ENCODE data around the gene ITM2C.

ITM2C gene

DNA sequence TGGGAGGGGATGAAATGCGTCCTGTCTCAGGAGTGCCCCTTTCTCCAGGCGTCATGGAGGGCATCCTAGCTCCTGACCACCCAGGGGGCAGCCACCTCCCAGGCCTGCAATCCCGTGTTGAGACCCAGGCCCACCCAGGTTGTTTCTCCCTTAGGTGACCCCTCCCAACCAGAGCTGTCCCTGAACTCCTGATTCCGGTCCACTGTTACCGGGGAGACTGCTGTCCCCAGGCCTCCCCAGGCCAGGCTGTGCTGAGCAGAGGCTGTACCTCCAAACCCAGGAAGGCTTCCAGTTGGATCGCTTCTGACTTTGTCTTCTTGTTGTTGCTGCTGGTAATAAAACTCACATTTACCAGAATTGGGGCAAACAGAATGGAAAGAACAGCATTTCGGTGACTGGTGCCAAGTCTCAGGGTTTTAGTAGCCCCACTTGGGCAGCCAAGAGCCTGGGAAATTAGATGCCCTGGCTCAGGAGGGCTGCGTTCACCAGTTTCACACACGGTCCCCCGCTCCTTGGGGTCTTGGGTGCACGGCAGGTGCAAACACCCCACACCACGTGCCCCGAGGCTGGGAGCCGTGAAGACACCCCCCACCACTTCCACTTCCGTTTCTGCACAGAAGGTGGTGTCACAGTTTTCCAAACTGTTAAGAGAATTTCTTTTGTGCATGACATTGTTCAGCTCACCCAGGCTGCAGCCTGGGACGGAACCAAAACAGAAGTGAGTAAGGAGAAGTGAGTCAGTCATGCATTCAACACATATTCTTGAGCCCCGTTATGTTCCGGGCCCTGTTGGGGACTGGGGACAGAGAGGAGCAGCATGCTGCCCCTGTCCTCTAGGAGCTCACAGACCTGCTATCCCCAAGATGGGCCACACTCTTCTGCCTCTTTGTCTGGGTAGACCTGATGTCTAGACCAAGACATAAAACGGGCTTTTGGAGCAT lies 29.4 kb downstream of the ITM2C start:
- no peak for DNase-seq

- no peak for DNase-seq
Measured at GRCh38 chr2:230895536-230896345, 31.0 kb downstream of the ITM2C start.

- DNase-seq: no peak
Measured at GRCh38 chr2:230896346-230897115, 31.8 kb downstream of the ITM2C start.

- no peak for DNase-seq
Measured at GRCh38 chr2:230898016-230898712, 33.4 kb downstream of the ITM2C start.

DNA sequence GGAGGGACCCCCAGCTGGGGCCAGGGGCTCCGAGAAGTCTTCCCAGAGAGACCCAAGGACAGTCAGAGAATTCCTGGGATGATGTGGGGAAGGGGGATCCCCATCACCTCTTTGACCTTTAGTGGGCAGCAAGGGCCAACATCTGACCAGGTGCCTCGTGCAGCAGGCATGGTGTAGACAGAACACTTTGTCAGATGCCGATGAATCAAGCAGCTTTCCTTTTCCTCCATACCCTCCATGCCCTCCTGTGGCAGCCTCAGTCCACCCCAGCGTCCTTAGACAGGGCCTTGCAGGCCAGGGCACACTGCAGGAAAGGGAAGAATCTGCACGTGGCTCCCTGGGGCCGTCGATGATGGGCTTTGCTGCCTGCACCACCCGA lies 34.0 kb downstream of the ITM2C start:
- no peak for DNase-seq

DNA sequence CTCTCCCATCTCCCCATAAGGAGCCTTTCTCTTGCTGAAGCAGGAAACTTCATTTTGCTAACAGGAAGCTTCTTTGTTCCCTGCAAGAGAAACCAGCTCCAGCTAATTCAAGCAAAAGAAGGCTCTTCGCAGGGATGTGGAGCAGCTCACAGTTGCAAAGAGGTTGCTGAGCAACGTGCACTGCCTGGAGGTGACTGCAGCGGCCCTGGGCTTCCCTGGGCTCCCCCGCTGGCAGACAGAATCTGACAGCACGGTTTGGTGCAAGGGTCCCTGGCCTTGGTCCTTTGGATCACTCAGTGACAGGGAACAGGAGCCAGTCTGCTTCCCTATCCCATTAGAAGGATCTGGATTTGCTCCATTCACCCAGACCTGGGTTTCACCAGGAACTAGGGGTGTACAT lies 34.5 kb downstream of the ITM2C start:
- DNase-seq: no peak

DNA sequence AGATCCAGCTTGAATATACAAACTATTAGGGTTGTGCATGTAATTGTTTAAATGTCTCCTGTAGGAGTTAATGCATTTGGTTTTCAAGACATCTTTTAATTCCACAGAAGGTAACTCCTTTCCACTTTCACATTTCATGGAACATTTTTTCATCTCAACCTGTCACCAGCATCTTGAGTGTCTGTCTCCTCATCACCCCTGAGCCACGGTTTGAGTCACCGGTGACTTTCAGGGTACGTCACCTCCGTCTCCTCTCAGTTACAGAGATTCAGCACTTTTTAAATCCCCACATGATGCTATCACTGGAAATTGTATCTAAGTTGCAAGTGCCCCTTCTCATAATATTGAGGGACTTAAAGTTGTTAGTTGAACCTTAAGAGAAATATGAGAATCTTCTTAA lies 35.0 kb downstream of the ITM2C start:
- DNase-seq: no peak

DNA sequence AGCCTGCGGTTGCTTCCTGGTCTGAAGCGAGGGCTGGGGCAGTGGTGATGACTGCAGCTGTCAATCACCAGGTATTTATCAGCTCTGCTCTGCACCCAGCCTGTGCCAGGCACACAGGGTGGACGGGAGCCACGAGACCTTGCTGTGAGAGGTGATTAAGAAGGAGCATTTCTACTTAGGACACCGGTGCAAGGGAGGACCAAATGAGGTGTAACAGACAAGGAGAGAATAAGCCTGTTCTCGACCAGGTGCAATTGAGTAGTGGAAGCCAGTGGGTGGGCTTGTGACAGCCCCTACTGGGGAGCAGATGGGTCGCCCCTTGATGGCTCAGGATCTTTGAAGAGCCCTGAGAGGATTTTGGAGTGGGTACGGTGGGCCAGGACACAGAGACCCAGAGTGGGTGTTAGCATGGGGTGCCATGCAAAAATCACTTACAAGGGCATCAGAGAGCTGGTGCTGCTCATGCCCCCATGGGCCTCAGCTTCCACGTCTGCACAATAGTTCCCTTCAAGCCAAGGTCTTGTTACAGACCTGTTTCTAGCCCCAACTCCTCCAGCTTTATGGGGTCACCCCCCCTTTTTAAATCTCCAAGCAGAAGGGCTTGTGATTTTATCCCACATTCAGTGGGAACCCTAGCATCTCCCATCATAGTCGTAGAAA lies 35.7 kb downstream of the ITM2C start:
- DNase-seq: no peak

DNA sequence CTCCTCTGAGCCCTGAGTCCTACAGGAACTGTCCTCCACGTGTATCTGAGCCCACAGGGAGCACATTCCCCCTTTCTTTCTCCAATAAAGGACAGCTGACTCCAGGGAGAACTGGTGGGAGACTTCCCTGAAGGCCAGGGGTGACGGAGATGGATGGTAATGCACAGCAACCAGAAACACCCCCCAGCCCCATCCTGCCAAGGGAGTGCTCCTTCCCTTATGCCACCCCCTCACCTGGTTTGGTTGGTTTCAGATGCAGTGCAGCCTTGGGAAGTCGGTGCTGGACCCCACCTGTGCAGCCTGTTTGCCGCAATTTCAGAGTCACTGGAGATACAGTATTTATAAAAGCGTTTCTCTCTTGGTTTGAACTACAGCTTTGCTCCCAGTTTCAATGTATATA lies 36.3 kb downstream of the ITM2C start:
- DNase-seq: no peak

DNA sequence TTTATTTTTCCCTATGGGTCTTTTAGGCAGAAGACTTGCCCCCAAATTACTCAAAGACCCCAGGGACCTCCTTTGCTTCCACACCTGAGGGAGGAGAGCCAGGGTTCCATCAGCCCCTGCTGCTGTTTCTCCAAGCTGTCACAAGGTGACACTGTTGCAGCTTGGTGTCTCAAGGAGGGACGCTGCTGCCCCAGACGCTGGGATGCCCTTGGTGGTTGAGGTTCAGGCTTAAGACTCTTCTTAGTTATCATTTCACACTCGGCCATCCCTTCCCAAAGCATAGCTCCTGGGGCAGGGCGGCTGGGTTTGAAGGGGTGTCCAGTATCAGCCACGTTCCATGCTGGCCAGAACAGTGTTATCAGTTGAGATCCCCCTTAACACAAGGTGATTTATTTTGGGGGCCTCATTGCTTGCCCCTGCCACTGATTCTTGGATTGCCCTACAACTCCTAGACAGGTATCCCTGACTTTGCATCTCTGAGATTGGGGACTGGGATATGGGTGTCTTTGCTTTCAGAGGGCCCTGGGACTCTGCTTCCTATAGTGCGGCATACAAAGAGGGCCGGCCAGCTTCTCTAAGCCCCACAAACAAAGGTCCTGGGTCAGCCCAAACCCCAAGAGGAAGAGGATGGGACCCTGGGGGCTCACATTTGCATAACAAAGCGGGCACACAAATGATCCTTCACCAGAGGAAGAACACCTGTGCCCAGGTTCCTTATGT lies 37.6 kb downstream of the ITM2C start:
- DNase-seq: peak; percentile 64

- no peak for DNase-seq
Measured at GRCh38 chr2:230903231-230904150, 38.7 kb downstream of the ITM2C start.

GRCh38 chr2:230904856-230905447 lies 40.2 kb downstream of the ITM2C start:
- no peak for DNase-seq

DNA sequence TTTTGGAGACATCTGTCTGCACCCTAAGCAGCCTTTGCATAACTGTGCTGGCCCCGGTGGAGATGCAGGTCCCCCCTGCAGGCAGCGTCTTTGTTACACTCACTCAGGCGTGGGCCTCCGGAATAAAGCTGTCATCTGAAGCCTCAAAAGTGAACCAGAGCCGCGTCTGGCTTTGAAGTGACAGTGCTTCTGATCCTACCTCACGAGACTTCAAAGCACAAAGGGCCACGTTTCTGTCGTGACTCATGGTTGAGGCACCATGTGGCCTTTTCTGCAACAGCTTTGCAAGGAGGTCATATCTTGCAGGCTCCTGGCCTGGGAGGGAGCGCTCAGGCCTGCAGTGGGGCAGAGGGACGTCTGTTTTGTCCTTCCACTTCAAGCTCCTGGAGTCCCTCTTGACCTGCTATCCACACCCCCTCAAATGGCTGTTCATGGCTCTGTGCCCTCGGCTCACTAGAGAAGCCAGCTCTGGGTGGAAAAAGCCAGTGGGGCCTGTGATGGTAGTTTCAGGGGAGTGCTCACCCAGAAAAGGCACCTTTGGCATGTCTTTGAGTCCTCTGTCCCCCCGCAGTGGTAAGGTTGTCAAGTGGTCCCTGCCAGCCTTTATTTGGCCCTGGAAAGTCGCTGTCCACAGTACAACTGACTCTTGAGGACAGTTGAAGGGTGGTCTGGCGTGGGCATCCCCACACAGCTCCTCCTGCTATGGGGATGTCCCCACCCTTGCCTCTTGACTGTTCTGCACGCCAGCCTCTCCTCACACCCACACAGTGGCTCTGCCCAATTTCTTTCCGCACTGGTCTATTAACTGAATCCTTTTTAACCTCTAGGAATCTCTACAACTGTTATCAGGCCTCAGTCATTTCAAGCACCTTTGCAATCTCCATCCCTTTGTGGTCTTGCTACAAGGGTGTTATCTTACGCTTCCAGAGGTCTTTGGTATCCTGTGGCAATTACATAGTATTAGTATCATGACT lies 41.0 kb downstream of the ITM2C start:
- peak; percentile 45 for DNase-seq

DNA sequence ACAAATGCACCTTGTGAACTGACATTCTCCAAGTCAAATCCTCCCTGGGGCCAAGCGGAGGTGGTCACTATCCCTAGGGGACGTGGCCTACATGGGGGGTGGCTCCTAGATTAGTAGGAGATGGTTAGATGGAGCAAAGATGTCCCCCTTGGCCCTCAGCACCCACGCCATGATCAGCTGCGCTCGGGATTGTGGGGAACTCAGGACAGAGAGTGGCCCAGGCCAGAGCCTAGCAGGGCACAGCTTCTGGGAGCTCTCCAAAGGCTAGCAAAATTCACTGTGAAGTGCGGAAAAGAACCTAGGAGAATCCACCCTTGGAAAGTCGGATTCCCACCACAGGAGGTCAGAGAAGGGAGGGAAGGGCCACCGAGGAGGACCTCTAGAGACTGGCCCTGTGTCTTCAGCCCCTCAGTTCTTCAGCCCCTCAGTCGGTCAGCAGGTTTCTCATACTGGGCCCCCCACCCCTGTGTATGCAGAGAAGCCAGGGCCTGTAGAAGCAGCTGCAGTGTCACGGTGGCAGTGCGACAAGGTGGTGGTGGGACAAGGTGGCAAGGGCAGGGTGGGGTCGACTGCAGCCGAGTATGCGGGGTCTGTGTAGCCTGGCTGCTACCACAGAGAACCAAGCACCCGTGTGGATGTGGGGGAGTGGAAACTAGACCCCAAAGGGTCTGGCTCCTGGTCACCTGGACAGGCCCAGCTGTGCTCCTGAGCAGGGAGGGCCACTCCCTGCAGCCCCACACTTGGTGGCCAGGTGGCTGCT lies 41.9 kb downstream of the ITM2C start:
- no peak for DNase-seq

GRCh38 chr2:230907361-230908091 lies 42.8 kb downstream of the ITM2C start:
- no peak for DNase-seq

- DNase-seq: no peak
Measured at GRCh38 chr2:230908092-230908594, 43.4 kb downstream of the ITM2C start.
